NCI-H1092 treated with DMSO at 0.1 percent for 48 hours (cell line): ENCODE measurements around the gene GLP1R.
A peak's percentile ranks its signal among the peaks of the same experiment; 100 is the strongest.

Experiments used
- DNase-seq: peaks from one replicate; lab custom pipeline; 2025; lab: John Stamatoyannopoulos, UW

The GLP1R gene

DNA sequence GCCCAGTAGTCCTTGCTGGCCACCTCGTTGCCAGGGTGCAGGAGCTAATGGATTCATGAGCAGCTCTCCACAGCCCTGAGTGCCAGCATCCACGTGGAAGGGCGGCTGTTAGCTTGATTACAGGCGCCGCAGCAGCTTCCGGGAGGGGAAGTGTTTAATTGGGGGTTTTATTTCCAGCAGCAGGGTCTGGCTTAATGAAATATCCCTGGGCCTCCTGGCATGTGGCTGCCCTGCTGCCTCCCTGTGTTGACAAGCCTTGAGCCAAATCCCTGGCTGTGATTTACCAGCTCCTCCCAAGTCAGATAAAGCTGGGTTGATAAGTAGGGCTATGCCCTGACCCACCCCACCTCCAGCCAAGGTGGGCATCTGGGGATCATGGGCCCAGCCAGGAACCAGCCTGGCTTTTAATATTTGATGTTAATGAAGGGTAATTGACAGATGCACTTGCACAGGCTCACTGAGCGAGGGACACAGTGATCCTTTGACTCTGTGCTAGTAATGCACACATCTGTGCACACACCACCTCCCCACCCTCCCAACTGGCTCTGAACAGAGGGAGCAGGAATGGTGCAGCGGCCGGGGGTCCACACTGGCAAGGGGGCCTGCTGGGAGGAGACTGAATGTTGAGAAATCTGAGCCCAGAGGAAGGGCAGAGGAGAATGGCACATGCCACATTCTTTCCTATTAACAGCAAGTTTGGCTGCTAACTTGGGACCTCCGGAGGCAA, 13.6 kb downstream of the GLP1R start:
- peak; percentile 78 for DNase-seq

DNA sequence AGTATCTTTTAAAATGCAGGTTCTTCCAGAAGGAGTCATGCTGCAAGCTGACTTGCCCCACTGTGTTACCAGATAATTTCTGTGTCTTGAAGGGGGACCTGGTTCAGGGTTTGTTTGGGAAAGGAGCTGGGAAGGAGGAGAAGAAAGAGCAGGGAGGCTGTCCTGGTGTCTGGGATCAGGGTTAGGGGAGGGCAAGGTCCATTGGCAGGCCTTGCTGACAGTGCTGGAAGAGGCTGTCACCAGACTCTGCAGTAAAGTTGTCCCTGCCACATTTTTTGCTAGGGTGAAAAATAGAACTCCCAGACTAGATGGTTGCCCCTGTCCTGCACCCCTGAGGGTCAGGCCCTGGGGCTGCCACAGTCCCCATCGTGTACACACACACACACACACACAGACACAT, 14.9 kb downstream of the GLP1R start:
- DNase-seq = no peak

DNA sequence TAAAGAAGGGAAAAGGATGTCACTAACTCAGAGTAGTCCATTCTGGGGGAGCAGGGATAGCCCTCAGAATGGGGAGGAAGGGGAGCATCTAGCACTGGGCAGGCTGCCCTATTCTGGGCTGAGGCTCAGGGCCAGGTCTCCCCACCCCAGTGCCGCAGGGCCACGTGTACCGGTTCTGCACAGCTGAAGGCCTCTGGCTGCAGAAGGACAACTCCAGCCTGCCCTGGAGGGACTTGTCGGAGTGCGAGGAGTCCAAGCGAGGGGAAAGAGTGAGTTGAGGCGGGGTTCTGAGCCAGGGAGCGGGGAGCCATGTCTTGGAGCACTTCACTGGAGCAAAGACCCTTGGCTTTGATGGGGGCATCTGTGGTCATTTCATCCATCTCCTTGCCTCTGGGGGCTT, 17.0 kb downstream of the GLP1R start:
- DNase-seq = no peak

DNA sequence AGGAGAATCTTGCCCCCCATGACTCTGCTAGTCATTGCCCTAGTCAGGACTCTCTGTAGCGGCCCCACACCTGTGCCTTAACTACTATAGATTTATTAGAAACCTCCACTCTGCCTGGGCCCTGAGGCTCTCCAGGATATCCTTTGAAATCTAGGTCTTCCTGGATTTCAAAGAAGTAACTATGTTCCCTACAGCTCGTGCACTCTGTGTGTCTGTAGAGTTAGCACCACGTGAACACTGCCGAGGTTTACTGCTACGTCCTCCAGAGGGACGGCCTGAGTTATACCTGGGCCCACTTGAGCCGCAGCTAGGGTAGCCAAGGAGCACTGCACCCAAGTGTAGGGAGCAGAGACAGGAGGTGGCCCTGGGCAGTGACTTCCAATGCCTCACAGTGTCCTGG, 19.8 kb downstream of the GLP1R start:
- no peak for DNase-seq

DNA sequence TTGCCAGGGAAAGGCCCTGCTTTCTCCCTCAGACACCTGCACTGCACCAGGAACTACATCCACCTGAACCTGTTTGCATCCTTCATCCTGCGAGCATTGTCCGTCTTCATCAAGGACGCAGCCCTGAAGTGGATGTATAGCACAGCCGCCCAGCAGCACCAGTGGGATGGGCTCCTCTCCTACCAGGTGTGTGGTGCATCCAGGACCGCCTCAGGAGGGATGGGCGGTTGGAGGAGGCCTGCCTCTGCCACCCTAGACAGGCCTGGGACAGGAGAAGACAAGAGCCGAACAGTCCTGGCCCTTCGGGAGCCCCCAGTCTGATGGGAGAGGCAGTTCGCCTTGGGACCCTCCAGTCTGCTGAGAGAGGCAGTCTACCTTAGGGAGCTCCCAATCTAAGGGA, 24.2 kb downstream of the GLP1R start:
- DNase-seq = no peak

DNA sequence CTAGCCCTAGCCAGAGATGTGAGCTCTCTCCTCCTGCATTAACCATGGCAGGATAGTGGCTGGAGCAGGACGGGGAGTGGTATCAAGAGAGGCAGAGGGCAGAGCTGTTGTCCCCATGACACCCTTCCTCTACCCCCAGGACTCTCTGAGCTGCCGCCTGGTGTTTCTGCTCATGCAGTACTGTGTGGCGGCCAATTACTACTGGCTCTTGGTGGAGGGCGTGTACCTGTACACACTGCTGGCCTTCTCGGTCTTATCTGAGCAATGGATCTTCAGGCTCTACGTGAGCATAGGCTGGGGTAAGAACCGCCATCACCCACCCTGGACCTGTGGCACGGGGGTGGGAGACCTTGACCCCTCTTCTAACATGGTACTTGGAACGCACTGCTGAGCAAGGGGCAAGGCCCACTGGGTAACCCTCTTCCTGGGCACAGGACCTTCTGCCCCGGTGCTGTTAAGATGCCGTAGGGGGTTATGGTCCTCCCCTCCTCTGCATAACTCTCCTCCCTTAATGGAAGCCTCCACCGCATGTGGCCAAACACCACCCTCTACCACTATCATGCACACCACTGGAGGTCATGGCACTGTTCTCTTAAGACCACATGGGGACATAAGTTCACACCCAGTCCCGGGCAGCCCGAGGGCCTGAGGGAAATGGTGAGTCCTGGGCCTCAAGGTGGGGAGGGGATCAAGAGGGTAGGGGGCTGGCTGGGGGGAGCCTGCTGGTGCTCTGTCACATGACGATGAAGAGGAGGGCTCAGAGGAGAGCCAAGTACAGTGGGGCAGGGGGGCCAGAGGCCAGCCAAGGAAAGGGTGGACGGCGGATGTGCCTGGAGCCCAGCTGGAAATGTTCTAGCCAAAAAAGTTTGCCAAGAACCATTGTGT, 25.1 kb downstream of the GLP1R start:
- no peak for DNase-seq

DNA sequence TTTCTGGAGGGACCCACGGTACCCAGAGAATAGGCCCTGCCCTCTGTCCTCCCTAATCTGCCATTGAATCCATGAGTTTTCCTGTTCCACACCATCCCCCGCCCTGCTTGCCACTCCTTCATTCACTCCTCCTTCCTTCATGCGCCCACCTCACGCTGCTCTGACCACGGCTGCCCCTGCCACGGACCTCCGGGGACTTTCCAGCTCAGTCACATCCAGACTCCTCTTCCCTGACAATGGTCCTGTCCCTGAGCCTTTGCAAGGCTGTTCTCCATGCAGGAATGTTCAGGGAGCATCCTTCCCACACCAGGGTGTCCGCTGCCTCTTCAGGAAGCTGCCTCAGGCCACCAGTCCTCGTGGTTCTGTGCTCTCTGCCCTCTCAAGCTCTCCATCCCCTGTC, 25.9 kb downstream of the GLP1R start:
- no peak for DNase-seq

DNA sequence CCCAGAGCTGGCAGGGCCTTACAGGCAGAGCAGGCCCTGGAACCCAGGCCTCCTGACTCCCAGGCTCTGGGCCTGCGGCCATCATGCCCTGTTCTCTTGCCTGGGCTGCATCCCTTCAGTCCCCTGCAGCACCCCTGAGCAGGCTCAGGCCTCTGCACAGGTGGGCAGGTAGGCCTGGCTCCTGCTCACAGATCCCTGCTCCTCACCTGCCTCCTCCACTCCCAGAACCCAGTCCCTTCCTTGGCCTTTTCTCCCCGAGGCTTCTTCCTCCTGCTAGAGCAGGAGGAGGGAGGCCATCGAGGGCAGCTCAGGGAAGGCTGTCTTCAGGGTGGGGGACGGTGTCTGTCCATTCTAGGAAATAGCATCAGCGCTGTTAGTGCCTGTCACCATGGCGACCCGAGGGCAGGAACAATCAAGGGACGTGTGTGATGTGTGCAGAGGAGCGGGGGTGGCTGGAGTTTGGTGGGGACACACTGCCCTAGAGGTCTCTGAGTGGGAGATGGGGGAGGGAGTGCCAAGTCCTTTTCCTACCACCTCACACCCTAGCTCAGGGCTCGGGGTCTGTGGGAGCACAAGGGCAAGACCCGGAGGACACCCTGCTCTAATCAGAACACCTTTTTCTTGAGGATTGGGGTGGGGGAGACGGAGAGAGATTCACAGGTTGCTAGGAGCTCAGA, 26.6 kb downstream of the GLP1R start:
- DNase-seq = no peak

DNA sequence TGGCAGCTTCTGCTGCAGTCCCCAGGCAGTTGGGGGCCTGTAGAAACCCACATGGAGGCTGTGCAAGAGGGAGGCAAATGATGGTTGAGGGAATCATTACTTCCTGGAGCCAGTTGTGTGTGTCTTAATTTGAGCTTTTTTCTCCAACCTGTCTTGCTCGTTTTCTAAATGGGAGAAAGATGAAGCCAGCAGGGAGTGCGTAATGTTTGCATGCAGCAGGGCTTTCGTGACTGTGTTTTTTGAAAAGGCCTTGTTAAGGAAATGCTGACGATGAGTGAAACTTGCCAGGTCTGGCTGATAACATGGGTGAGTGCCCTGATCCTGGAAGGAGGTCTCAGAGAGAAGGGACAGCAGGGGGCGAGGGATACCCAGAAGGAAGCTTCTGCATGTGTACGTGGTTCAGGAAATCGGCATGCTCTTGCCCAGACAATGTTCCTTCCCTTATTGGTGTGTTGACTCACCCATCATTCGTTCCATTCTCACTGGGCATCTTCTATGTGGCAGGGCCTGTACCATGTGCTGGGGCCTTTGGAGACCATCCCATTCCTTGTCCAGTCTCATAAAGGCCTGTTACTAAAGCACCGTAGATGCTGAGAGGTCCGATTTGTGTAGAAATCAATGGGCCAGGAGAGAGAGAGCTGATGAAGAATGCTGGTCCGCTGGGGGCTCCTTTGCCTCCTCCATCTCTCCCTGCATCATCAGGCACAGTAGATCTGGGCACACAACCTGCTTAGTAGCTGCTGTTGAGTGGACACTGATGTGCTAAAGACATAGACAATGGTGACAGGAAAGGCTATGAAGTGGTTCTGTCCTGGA, 27.4 kb downstream of the GLP1R start:
- DNase-seq = no peak

DNA sequence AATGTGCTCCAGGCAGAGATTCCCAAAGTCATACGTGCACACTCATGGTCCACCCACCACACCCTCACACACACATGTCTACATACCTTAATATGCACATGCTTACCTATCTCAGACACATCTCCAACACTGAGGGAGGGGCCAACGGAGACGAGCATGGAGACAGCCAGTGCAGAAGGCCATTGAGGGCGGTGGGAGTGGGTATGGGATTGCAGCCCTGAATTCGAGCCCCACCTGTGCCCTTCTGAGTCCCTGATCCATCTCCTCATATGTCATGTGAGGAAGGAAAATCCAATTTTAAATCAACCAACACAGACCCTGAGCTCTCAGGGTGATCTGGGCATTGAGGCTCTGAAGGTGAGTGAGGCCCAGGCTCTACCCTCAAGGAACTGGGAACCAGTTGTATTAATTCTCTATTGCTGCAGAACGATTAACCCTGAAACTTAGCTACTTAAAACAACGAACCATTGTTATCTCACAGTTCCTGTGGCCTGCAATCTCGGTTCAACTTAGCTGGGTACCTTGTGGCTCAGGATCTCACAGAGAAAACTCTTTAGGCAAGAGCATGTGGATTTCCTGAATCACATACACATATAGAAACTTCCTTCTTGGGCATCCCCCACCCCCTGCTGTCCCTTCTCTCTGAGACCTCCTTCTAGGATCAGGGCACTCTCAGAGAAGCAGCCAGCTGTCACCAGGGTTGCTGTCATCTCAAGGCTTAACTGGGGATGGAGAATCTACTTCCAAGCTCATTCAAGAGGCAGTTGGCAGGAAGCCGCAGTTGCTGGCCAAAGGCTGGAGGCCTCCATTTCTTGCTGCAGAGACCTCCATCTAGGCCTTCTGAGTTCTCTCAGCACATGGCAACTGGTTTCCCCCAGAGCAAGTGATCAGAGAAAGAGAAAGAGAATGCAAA, 28.3 kb downstream of the GLP1R start:
- DNase-seq = no peak

DNA sequence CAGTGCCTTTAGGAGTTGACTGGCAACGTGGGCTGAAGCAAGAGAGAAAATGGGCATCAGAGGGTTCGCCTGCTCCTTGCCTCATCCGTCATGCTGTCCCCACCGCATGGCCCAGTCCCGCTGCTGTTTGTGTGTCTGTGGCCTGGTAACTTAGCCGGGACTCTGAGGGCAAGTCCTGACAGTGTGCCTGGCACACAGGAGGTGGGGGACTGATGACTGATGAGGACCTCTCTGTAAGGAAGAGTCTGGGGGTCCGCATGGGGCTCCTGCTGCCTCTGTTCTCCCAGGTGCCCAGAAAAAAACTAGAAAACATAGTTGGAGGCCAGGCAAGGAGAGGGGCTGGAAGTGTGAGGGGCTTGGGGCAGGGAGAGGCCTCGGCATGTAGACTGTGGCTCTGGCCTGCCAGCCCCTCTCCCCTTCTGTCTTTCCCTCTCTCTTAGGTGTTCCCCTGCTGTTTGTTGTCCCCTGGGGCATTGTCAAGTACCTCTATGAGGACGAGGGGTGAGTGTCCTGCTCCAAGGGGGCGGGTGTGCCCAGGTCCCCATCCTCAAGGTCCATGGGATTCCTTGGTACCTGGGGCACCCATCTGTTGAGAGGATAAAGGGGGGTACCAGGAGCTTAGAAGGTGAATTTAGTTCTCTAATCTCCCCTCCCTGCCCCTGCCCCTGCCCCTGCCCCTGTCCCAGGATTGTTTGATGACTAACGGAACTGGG, 29.5 kb downstream of the GLP1R start:
- no peak for DNase-seq

DNA sequence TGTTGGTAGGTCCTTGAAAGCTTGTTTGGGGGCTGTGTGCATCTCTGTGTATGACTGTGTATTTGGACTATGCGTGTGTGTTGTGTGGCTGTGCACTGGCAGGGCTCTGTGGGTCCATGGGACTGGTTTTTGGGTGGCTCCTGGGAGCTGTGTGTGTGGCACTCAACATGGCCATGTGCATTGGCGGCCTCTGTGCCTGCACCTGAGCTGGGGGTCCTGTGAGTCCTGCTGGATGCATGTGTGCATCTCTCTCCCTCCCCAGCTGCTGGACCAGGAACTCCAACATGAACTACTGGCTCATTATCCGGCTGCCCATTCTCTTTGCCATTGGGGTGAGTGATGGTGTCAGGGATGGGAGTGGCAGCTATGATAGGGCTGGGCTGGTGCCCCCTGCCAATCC, 30.1 kb downstream of the GLP1R start:
- DNase-seq = no peak

DNA sequence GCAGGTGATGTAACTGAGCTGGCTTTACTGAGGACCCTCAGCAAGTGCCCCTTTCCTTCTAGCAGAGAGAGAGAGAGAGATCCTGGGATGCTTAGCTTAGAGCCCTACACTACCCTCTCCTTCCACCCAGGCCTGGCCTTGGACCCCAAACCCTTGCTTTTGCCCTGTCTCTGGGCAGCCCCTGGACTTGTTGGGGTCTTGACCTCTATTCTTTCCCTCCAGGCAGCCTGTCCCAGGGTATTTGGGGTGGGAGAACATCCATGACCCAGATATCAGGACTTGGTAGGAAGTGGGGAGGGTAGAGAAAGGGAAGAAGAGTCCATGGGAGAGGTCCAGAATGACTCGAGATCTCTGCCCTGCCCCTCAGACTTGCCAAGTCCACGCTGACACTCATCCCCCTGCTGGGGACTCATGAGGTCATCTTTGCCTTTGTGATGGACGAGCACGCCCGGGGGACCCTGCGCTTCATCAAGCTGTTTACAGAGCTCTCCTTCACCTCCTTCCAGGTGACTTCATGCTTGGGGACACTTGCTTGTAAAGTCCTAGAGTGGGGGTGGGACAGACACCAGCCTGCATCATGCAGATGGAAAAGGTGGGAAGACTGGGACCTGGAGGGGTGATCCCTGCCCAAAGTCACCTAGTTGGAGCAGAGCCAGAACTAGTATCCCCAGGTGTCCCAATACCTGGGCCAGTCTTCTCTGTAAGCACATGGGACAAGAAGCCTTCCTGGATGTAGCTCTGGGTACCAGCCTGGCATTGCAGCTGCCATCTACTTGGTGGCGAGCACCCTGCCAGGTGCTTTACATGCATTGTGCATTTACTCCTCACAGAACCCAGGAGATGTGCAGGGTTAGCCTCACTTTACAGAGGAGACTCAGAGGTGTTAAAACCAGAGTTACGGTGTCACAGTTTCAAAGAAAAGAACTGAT, 30.9 kb downstream of the GLP1R start:
- DNase-seq = no peak

DNA sequence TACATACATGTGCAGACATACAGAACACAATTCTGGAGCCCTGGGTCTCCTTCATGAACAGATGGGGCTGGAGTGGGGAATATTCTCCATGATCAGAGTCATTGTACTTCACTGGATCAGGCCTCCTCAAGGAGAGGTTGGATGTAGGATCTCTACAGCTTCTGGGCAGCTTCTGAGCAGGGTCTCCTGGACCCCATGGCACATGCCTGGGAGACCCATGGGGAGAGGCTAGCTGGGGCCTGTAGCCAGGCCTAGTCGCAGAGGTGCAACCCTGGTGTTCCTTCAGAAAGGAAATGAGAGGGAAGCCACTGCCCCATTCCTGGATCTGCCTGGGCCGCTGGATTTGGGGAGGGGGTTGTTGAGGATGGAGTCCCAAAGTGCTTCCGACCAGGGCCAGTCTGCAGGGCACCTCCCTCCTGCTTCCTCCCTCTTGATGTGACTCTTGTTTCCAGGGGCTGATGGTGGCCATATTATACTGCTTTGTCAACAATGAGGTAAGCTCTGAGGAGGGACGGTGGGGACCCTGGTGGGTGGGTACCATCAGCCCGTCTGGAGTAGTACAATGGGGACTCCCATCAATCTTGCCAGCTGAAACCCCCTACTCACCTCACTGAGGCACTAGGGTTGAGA, 31.8 kb downstream of the GLP1R start:
- DNase-seq = no peak

DNA sequence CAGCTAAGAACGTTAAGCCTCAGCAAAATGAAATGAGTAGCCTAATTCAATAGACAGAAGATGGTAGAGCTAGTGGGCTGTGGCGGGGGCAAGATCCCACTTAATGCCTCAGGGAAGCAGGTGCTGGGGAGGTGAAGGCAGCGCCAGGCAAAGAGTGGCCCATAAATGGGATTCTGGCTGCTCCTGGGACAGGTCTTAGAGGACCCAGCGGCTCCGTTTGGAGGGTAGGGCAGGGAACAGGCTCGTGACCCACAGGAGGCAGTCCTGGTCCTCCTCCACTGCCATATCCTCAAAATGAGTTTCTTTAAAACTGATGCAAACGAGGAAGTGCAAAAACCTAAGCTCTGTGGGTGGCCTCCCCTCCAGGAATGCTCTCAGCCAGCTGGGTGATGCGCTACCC, 33.7 kb downstream of the GLP1R start:
- no peak for DNase-seq

DNA sequence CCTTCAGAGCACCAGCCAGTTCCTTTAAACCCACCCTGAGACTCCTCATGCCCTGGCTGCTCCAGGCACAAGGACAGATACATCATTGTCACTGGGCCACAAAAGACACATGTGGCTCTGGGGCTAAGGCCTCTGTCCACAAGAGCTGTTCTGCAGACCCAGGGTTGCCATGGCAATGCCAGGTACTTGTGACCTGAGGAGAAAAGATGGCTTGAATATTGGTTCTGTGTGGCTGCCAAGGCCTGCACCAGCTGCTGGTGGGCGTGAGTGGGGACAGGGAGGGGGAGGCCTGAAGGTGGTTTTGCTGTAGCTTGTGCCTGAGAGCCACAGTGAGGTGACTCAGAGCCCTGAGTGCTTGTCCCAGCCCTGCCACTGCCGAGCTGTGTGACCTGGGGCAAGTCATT, 34.7 kb downstream of the GLP1R start:
- peak; percentile 92 for DNase-seq

DNA sequence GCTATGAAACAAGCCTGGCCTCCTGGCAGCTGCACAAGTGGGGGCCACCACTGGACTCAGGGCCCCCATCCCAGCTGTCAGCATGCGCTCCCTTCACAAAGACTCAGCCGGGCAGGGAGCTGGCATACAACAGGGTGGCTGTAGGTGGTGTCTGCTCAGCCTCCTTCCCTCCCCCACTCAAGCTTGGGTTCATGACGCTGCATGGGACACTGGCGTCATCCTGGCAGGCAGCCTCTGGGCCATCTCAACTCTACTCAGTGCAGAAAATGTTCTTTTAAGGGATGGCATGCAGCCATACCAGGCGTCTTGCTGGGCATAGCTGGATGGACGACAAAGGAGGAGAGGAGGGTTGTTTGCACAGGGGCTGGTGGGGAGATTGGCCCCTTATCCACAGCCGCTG, 35.9 kb downstream of the GLP1R start:
- DNase-seq = peak; percentile 48

DNA sequence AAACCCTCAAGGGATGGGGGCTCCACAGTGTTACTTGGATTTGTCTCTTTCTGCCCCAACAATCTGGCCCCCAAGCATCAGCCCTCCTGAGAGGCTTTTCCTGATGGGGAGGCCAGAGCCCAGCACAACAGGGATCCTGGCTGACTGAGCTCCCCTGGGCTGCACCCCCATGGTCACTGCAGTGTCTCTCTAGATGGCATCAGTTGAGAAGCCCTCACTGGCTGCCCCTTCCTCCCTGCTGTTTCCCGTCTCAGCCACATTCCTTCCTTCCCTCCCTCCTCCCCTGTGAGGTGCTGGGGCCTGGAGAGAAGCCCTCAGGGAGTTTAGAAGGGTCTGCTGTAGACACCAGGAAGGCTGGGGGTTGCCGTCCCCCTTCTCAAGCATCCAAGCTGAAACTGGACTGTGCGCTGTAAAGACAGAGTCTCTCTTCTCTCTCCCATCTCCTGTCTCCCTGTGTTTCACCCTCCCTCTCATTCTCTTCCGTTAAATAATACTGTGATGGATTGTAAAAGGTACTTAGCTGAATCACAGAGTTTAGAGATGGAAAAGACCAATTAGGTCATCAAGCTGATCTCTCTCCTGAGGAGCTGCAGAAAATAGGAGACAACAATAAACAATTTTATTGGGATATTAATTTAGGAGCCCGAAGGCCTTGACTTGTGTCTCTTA, 36.7 kb downstream of the GLP1R start:
- DNase-seq = no peak
